HT1080 (cell line): Measurements from ENCODE around the gene PFN1. TPM values are rescaled to one million over a fixed set of nuclear protein-coding genes. Genes with fewer than 3 reads are reported as not detected.

Experiments
- DNase-seq: peaks from one replicate; pipeline ENCODE4 v3.0.0-alpha.2; 2015; ENCODE audit warnings: low read depth
- small RNA-seq: library from RNA; depleted of rRNA; stranded (forward); fragments of <200 nt; gene quantifications from one replicate; pipeline ENCODE3, GENCODE V24; 2014
- total RNA-seq: library from RNA; depleted of rRNA; stranded (reverse); fragments of >200 nt; shearing (Covaris generic); gene quantifications from 2 replicates; pipeline ENCODE4 v1.2.3, GENCODE V29; 2014; rRNA removed

The PFN1 gene
- total RNA-seq, 1 experiment from 2014 or later = 2,529 TPM

DNA sequence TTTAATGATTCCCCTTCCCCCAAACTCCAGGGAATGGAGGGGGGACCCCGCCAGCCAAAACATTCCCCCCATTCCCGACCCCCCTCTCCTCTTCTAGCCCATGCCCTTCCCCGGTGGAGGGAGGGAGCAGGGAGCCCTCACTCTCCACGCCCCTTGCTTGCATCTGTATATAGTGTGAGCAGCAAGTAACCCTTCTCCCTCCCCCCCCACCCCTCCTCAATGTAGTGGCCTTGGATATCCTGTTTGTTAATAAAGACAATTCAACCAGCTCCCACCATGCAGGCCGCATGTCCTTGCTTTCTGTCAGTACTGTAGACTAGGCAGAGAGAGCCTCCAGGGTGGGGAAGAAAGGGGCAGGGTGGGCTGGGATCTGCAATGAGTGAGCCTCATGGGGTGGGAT, 50.5 kb downstream of the PFN1 start:
- no peak for DNase-seq

GRCh38 chr17:4897198-4897687, 51.1 kb downstream of the PFN1 start:
- no peak for DNase-seq

GRCh38 chr17:4896332-4897197, 51.8 kb downstream of the PFN1 start:
- DNase-seq = no peak

DNA sequence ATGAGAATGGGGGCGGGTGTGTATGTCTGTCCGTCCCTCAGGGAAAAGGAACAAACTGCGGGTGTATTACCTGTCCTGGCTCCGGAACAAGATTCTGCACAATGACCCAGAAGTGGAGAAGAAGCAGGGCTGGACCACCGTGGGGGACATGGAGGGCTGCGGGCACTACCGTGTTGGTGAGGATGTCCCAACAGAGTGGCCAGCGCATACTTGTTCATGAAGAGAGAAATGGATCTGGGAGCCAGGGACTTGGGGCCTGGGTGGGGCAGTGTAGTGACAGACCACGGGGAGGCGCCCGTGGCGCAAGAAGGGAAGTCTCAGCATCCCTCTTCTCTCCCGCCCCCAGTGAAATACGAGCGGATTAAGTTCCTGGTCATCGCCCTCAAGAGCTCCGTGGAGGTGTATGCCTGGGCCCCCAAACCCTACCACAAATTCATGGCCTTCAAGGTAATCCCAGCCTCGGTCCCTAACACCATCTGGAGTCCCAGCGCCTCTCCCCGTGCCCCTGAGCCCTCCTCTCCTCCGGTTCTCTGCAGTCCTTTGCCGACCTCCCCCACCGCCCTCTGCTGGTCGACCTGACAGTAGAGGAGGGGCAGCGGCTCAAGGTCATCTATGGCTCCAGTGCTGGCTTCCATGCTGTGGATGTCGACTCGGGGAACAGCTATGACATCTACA, 52.5 kb downstream of the PFN1 start:
- no peak for DNase-seq

Small RNA genes within 50 kb of the gene (small RNA-seq; reads per million reads assigned to genes)
- gene MIR6864 = not detected
- not detected for gene MIR6865

Other genes with a start within 250 kb of the PFN1 start
- 28.0 and 34.2 TPM in 2 replicates for gene PELP1, start 244.4 kb downstream of the PFN1 start, total RNA-seq
- 22.1 and 27.4 TPM in 2 replicates for gene ARRB2, start 237.9 kb downstream of the PFN1 start, total RNA-seq
- gene MED11, start 217.1 kb downstream of the PFN1 start, total RNA-seq = 28.9 and 35.8 TPM in 2 replicates
- gene ZMYND15, start 208.7 kb downstream of the PFN1 start, total RNA-seq = not detected in 2 replicates
- gene CXCL16, start 208.6 kb downstream of the PFN1 start, total RNA-seq = 0.40 and 1.0 TPM in 2 replicates
- gene TM4SF5, start 176.6 kb downstream of the PFN1 start, total RNA-seq = not detected in 2 replicates
- gene VMO1, start 162.2 kb downstream of the PFN1 start, total RNA-seq = not detected in 2 replicates
- gene GLTPD2, start 159.6 kb downstream of the PFN1 start, total RNA-seq = not detected in 2 replicates
- 235 and 261 TPM in 2 replicates for gene PSMB6, start 152.4 kb downstream of the PFN1 start, total RNA-seq
- 12.8 and 13.1 TPM in 2 replicates for gene PLD2, start 141.4 kb downstream of the PFN1 start, total RNA-seq
- gene MINK1, start 115.2 kb downstream of the PFN1 start, total RNA-seq = 27.1 and 28.7 TPM in 2 replicates
- 0.07 and 0.48 TPM in 2 replicates for gene C17orf107, start 49.0 kb downstream of the PFN1 start, total RNA-seq
- not detected in 2 replicates for gene CHRNE, start 45.4 kb downstream of the PFN1 start, total RNA-seq
- not detected in 2 replicates for gene GP1BA, start 16.3 kb downstream of the PFN1 start, total RNA-seq
- gene SLC25A11, start 8.5 kb downstream of the PFN1 start, total RNA-seq = 103 and 112 TPM in 2 replicates
- 70.0 and 95.7 TPM in 2 replicates for gene RNF167, start 8.3 kb downstream of the PFN1 start, total RNA-seq
- gene ENO3, start 2.6 kb upstream of the PFN1 start, total RNA-seq = 2.5 and 3.0 TPM in 2 replicates
- gene SPAG7, start 19.3 kb upstream of the PFN1 start, total RNA-seq = 75.6 and 81.8 TPM in 2 replicates
- 7.6 and 14.3 TPM in 2 replicates for gene CAMTA2, start 39.1 kb upstream of the PFN1 start, total RNA-seq
- 0.08 TPM in 1 of 2 replicates, not detected in the other for gene INCA1, start 49.0 kb upstream of the PFN1 start, total RNA-seq
- 64.3 and 67.6 TPM in 2 replicates for gene KIF1C, start 49.4 kb upstream of the PFN1 start, total RNA-seq
- not detected in 2 replicates for gene SLC52A1, start 86.9 kb upstream of the PFN1 start, total RNA-seq
- not detected in 2 replicates for gene ZFP3, start 129.9 kb upstream of the PFN1 start, total RNA-seq
- 9.1 and 9.5 TPM in 2 replicates for gene ZNF232, start 163.3 kb upstream of the PFN1 start, total RNA-seq
- gene USP6, start 167.5 kb upstream of the PFN1 start, total RNA-seq = under 0.01 TPM in 1 of 2 replicates, not detected in the other
- 6.4 and 8.1 TPM in 2 replicates for gene ZNF594, start 243.3 kb upstream of the PFN1 start, total RNA-seq